ENCODE measurements around the gene TLDC2. TPM values are rescaled to one million over a fixed set of nuclear protein-coding genes. Genes with fewer than 3 reads are reported as not detected.
"Not testable (repeated sequence)": the region's sequence is repeated elsewhere in the genome, so short reads cannot be mapped to it uniquely, and the experiment has no call there.

TLDC2 gene
- total RNA-seq, 1 experiment from 2014 or later = 0.14 TPM

DNA sequence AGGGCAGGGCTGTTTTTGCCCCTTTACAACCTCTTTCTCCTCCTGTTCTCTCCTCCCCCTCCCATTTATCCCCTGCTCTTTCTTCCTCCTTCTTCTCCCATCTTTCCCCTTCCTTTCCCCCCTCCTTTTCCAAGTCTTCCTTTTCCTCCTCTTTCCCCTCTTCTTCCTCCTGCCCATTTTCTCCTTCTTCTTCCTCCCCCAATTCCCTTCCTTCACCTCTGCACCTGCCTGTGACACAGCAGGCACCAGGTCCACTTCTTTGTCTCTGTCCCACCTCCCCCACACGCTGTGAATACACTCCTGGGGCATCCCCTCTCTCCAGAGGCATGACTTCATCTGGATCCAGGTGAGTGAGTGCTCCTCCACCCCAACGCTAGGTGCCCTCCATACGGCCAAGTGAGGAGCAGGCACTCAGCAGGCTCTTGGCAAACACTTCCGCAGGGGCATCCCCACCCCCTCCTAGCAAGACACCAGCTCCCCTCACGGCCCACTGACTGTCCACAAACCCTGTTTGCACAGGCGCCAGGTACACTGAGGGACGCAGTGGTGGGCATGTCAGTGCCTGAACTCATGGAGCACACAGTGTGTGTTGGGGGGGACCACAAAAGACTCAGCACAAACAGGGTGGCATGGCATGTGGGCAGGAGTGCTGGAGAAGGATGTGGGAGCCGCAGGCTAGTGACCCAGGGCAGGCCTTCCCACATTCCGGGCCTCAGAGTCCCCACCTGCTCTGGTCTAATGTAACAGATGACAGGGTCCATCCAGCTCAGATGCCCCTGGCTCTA is 10.7 kb upstream of the TLDC2 start:
- in situ Hi-C loops (cut with HindIII; ENCODE audit: low sequenced_read_pairs) = no loop called here

DNA sequence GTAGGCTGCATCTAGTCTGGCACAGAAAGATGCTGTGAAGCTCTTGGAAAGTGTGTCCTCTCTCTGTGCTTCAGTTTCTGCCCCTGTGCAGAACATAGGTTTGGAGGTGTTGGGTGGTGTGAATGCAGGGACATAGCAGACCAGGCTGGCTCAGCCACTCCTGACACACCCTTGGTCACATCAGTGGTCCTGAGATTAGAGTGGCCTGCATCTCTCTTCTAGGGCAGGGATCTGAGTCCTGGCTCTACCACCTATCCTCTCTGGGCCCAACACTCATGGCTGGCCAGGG is 10.1 kb upstream of the TLDC2 start:
- in situ Hi-C loops (cut with HindIII; ENCODE audit: low sequenced_read_pairs) = no loop called here
- DNase-seq (ENCODE audit: low spot score) = peak; percentile 27

More for the DNA sequence above, 10.7 kb upstream of the TLDC2 start:
- DNase-seq (ENCODE audit: low spot score) = no peak

- DNase-seq (ENCODE audit: low spot score) = no peak
- in situ Hi-C loops (cut with HindIII; ENCODE audit: low sequenced_read_pairs) = no loop called here
These were observed 9.8 kb upstream of the TLDC2 start for GRCh38 chr20:36866164-36866563.

GRCh38 chr20:36866681-36867495 is 9.1 kb upstream of the TLDC2 start:
- in situ Hi-C loops (cut with HindIII; ENCODE audit: low sequenced_read_pairs) = no loop called here
- DNase-seq (ENCODE audit: low spot score) = peak; percentile 18

GRCh38 chr20:36871640-36872570 is 4.0 kb upstream of the TLDC2 start:
- in situ Hi-C loops (cut with HindIII; ENCODE audit: low sequenced_read_pairs) = no loop called here
- DNase-seq (ENCODE audit: low spot score) = no peak

DNA sequence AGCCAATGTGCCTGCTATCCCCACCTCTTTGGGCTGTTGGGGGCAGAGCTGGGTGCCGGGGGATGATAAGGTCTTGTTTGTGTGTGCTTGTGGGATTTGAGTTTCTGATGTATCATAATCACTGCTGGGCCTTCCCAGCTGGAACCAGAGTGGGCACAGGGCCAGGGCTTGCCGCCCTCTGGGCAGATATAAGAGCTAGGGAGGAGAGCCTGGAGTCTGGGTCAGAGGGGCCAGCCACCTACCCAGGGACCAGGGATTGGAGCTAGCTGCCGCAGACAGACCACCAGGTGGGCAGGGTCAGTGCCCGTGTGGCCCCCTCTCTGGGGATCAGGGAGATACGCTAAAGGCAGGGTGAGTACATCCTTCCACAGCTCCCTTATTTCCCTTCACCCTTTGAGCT is 3.1 kb upstream of the TLDC2 start:
- in situ Hi-C loops (cut with HindIII; ENCODE audit: low sequenced_read_pairs) = no loop called here
- no peak for DNase-seq (ENCODE audit: low spot score)

- no peak for DNase-seq (ENCODE audit: low spot score)
- in situ Hi-C loops (cut with HindIII; ENCODE audit: low sequenced_read_pairs) = no loop called here
These were observed 2.3 kb upstream of the TLDC2 start for GRCh38 chr20:36873498-36874189.

- DNase-seq (ENCODE audit: low spot score); in situ Hi-C loops (cut with HindIII; ENCODE audit: low sequenced_read_pairs): not testable (repeated sequence)
These were observed 845 bp upstream of the TLDC2 start for GRCh38 chr20:36875093-36875492.

GRCh38 chr20:36876473-36876833 is 515 bp downstream of the TLDC2 start:
- no peak for DNase-seq (ENCODE audit: low spot score)
- in situ Hi-C loops (cut with HindIII; ENCODE audit: low sequenced_read_pairs) = no loop called here

- DNase-seq (ENCODE audit: low spot score) = no peak
- in situ Hi-C loops (cut with HindIII; ENCODE audit: low sequenced_read_pairs) = no loop called here
These were observed 3.0 kb downstream of the TLDC2 start for GRCh38 chr20:36878941-36879340.

GRCh38 chr20:36880741-36881250 is 4.9 kb downstream of the TLDC2 start:
- in situ Hi-C loops (cut with HindIII; ENCODE audit: low sequenced_read_pairs) = no loop called here
- DNase-seq (ENCODE audit: low spot score) = no peak

- in situ Hi-C loops (cut with HindIII; ENCODE audit: low sequenced_read_pairs) = no loop called here
- no peak for DNase-seq (ENCODE audit: low spot score)
These were observed 5.4 kb downstream of the TLDC2 start for GRCh38 chr20:36881331-36881730.

- DNase-seq (ENCODE audit: low spot score) = no peak
- in situ Hi-C loops (cut with HindIII; ENCODE audit: low sequenced_read_pairs) = no loop called here
These were observed 6.0 kb downstream of the TLDC2 start for GRCh38 chr20:36881888-36882287.

- DNase-seq (ENCODE audit: low spot score) = no peak
- in situ Hi-C loops (cut with HindIII; ENCODE audit: low sequenced_read_pairs) = no loop called here
These were observed 8.1 kb downstream of the TLDC2 start for GRCh38 chr20:36883977-36884535.

DNA sequence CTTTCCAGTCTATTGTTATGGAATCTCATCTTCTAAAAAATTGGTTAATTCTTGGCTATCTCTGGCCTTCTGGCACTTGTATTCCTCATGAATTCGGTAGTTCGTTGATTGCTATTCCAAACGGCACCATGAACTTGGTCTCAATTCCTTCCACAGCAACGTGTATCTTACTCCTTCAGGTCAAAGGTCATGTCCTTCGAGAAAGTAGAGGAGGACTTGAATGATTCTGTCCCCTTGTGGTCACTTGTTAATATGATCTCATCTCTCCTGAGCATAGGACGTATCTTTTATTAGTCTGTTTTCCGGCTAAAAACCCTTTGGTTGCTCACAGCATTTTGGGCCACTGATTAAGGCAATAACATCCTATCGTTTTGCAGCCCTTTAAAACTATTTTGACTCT is 9.4 kb downstream of the TLDC2 start:
- in situ Hi-C loops (cut with HindIII; ENCODE audit: low sequenced_read_pairs) = no loop called here

GRCh38 chr20:36886859-36887751 is 11.2 kb downstream of the TLDC2 start:
- in situ Hi-C loops (cut with HindIII; ENCODE audit: low sequenced_read_pairs) = no loop called here
- DNase-seq (ENCODE audit: low spot score) = peak; percentile 88

More for the DNA sequence above, 9.4 kb downstream of the TLDC2 start:
- no peak for DNase-seq (ENCODE audit: low spot score)

DNA sequence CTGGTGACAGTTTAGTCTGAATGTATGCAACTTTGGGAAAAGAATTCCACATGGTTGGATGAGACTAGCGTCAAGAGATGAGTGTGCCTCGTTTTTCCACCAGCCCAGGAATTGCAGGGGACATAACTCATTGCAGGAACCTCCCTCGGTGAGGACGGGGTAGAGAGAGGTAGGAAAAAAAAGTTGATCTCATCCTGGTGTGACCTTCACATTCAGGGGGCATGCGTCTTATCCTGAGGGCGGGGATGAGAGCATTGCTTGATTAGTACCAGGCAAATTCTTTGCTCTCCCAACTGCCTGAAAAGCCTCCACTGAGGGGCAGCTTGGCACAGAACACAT is 11.8 kb downstream of the TLDC2 start:
- in situ Hi-C loops (cut with HindIII; ENCODE audit: low sequenced_read_pairs) = no loop called here
- no peak for DNase-seq (ENCODE audit: low spot score)

Measured in G401 (cell line).